Measurements from ENCODE around the gene DBX2.
"Not testable (repeated sequence)": the region's sequence is repeated elsewhere in the genome, so short reads cannot be mapped to it uniquely, and the experiment has no call there.

The DBX2 gene

GRCh38 chr12:45014396-45014795, 36.5 kb downstream of the DBX2 start:
- no peak for TF ChIP-seq CTCF (conservative IDR thresholded peaks at IDR 0.05; ENCODE audit: low read depth)
- H3K27ac ChIP-seq = no peak overlapping the region
- no peak for DNase-seq (ENCODE audit: low spot score)
- ChIA-PET CTCF (no interaction called here), POLR2A (ENCODE audit: low non-redundant PET) (no interaction called here)

GRCh38 chr12:45012749-45013148, 38.1 kb downstream of the DBX2 start:
- DNase-seq (ENCODE audit: low spot score) = no peak
- CTCF ChIA-PET = interaction anchor here (0.6 kb wide), 1 partner anchor 978 kb away, joined by 3 read pairs; no protein-coding TSS in a partner anchor

GRCh38 chr12:45010059-45010458, 40.8 kb downstream of the DBX2 start:
- peak; percentile 10 for DNase-seq (ENCODE audit: low spot score)
- CTCF ChIA-PET = no interaction called here
- no peak overlapping the region for H3K27ac ChIP-seq
- TF ChIP-seq CTCF (conservative IDR thresholded peaks at IDR 0.05; ENCODE audit: low read depth) = no peak
- POLR2A ChIA-PET (ENCODE audit: low non-redundant PET) = no interaction called here

More at GRCh38 chr12:45012749-45013148, 38.1 kb downstream of the DBX2 start:
- H3K27ac ChIP-seq = no peak overlapping the region
- TF ChIP-seq CTCF (conservative IDR thresholded peaks at IDR 0.05; ENCODE audit: low read depth) = no peak
- POLR2A ChIA-PET (ENCODE audit: low non-redundant PET) = no interaction called here

- CTCF ChIA-PET = no interaction called here
- TF ChIP-seq CTCF (conservative IDR thresholded peaks at IDR 0.05; ENCODE audit: low read depth) = no peak
- no peak for DNase-seq (ENCODE audit: low spot score)
- POLR2A ChIA-PET (ENCODE audit: low non-redundant PET) = no interaction called here
- no peak overlapping the region for H3K27ac ChIP-seq
Observed at GRCh38 chr12:45008211-45008610, 42.7 kb downstream of the DBX2 start.

- ChIA-PET CTCF (no interaction called here), POLR2A (ENCODE audit: low non-redundant PET) (no interaction called here)
- H3K27ac ChIP-seq = no peak overlapping the region
- TF ChIP-seq CTCF (conservative IDR thresholded peaks at IDR 0.05; ENCODE audit: low read depth) = no peak
- DNase-seq (ENCODE audit: low spot score) = no peak
Observed at GRCh38 chr12:44999355-44999754, 51.5 kb downstream of the DBX2 start.

- ChIA-PET CTCF (no interaction called here), POLR2A (ENCODE audit: low non-redundant PET) (no interaction called here)
- no peak for TF ChIP-seq CTCF (conservative IDR thresholded peaks at IDR 0.05; ENCODE audit: low read depth)
- no peak for DNase-seq (ENCODE audit: low spot score)
- H3K27ac ChIP-seq = no peak overlapping the region
Observed at GRCh38 chr12:44993161-44993560, 57.7 kb downstream of the DBX2 start.

- CTCF ChIA-PET; POLR2A ChIA-PET (ENCODE audit: low non-redundant PET); H3K27ac ChIP-seq; DNase-seq (ENCODE audit: low spot score): not testable (repeated sequence)
Observed at GRCh38 chr12:44984863-44985262, 66.0 kb downstream of the DBX2 start.
